HTERT RPE-1 (cell line): ENCODE data around the gene AFF2.

ENCODE experiments used
- in situ Hi-C: fragments of 300-500 bp; cut with MboI; formaldehyde crosslinking; loops from 4 replicates; pipeline ENCODE4 v1.14.3; 2020; ENCODE audit warnings: low sequenced_read_pairs

The AFF2 gene

DNA sequence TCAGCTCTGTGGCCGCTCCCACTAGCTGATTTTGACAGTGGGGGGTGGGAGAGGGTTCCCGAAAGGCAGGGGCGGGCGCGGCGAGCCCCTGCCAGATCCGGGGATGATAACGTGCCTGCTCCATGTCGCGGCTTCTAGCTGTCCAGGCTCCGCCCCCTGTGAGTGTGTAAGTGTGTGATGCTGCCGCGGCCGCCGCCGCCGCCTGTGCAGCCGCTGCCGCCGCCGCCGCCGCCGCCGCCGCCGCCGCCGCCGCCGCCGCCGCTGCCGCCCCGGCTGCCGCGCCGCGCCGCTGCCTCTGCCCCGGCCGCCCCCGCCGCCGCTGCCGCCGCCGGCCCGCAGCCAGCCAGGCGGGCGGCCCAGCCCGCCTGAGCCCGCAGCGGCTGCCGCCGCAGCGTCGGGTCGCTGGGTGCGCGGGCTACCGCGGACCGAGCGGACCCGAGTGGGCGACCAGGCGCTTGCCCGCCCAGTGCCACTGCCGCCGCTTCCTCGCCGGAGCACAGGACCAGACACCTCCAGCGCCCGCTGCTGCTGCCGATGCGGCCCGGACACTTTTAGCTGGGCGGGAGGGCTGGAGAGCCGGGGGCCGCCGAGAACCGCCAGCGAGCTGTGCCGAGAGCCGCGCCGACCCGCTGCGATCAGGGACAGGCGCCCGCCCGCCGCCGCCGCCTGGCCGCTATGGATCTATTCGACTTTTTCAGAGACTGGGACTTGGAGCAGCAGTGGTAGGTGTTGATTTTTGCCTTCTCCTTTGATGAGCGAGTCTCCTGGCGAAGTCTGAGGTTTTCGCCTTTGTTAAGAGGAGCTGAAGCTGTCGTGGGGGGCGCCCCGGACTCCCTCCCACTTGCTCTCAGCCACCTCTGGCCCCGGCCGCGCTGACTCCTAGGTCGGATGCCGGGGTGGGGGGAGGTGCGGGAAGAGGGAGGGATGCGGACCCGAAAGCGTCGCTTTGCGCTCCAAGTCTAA, at the start of gene AFF2:
Gene AFF2 (plus strand): TSS at position 195 of the 963 bp plus-strand sequence. CDS start 481 bp downstream, at position 676.
- in situ Hi-C loops, result no loop called here

GRCh38 chrX:148457279-148457678, 43.1 kb upstream of the AFF2 start:
- in situ Hi-C loops, result no loop called here

- in situ Hi-C loops, result no loop called here
Observed at GRCh38 chrX:148459343-148459742, 41.1 kb upstream of the AFF2 start.

- in situ Hi-C loops, result no loop called here
Observed at GRCh38 chrX:148466292-148466691, 34.1 kb upstream of the AFF2 start.

DNA sequence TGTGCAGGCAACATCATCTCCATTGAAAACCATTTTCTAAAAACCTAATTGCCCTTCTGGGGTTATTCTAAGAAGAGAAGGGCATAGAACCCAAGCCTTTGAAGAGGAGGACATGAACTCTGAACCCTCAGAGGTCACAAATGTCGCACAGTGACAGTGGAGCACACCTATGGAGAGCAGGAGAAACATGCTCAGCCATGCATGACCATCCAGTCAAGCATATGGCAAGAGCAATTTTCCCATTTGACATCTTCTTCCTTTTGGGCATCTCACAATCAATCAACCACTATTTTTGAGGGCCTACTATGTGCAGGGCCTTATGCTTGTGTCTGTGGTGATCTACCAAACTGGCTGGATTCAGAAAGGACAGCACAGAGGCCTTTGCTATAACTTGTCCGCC, 30.1 kb upstream of the AFF2 start:
- in situ Hi-C loops, result no loop called here

DNA sequence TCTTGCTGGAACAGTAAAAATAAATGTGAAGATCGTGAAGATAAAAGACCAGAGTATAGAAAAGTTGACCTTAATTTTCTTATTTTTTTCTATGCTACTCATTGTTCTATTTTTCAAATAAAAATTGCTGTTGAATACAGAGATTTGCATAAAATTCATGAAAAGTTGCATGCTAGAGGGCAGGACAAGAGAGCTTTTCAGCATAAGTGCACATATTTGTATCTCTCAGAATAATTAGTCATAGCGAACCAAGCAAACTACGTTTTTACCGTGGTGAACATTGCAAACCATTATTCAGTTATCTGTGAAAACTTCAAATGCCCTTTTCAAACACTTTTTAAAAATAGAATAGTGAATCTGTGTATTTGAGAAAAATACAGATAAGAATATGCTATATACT, 26.4 kb upstream of the AFF2 start:
- in situ Hi-C loops, result no loop called here

DNA sequence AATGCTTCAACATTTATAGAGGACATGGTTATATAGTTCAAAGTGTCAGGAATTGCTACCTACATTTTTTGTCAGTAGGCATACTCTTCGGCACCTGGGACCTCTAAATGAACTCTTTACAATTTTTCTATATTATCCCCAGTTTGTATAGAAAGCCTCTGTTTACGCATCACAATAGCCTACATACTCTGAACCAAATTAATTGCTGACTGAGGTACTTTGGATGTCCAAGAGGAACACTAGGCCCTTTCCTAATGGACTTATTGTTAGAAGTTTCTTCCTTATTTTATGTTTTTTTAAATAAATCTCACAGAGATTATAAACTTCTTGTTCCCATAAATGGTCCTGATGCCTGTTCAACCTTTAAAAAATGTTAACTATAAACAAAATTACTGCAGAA, 8.4 kb upstream of the AFF2 start:
- in situ Hi-C loops, result no loop called here

DNA sequence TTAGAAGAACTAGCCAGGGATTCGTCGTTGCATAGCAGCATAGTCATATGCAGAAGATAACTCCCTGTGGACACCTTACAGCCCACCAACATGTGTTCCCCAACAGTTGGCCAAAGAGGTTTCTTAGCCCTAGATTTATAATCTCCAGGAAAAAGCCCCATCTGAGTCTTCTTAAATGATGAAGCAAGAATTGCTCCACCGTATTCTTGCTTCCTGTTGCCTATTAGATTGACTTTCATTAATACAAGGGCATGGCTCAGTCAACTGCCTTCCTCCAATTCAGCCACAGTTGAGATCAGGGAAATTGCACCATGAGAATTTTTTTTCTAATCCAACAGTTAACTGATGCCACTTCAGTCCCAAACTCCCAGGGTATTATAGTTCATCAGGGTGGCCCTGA, 5.2 kb upstream of the AFF2 start:
- in situ Hi-C loops, result no loop called here

- in situ Hi-C loops, result no loop called here
Observed at GRCh38 chrX:148498067-148498466, 2.4 kb upstream of the AFF2 start.

DNA sequence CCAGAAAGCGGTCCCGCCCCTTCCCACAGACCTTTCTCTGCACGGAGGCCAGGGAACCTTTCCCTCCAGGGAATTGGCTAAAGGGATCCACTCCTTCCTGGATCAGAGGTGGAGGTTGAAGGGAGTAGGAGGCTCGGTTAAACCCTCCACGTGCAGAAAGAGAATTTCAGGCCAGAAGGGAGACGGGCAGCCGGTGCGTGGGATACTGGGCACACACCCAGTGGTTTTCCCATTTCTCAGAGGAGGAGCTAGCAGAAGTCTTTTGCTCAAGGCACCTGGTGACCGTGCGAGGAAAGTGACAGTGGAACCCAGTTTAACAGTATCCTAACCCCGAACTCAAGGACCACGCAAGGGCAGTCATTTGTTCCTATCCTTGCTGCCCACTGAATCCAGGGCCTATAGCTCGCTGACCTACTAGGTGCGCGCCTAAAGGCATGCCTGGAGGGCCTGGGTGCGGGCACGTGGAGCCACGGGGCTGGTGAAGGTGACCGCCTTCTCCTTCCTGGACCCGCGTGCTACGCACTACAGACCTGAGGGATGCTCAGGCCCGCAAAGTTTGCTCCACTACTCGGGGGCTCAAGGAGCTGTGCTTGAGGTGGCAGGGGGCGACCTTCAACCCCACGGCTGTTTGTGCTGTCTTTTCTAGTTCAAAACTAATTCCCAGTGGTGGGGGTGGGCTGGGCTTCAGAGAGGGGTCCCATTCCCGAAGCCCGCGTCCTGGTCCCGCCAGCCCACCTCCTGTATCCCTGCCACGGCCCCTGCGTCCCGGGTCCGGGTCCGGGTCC, 587 bp upstream of the AFF2 start:
- in situ Hi-C loops, result no loop called here

GRCh38 chrX:148501386-148502066, 1.1 kb downstream of the AFF2 start:
- in situ Hi-C loops, result no loop called here

DNA sequence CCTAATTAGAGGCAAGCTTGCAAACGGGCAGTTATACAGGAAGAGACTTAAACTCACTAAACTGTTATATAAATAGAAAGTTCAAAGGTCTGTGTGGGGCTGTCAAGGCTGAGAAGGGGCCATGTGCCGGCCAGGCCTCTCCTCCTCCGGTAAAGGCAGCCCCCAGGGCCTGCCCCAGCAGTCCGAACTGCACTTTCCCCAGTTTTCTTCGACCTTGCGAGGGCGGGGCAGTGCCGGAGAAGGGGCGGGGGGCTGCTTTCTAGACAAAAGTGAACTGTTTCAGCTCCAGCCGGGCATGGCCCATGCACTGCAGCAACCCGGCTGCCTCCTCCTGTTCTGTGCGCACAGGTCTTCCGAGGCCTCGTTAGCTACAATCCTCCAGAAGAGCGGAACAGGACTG, 4.1 kb downstream of the AFF2 start:
- in situ Hi-C loops, result no loop called here

GRCh38 chrX:148507418-148507817, 7.0 kb downstream of the AFF2 start:
- in situ Hi-C loops, result no loop called here

- in situ Hi-C loops, result no loop called here
Observed at GRCh38 chrX:148512453-148512852, 12.0 kb downstream of the AFF2 start.

DNA sequence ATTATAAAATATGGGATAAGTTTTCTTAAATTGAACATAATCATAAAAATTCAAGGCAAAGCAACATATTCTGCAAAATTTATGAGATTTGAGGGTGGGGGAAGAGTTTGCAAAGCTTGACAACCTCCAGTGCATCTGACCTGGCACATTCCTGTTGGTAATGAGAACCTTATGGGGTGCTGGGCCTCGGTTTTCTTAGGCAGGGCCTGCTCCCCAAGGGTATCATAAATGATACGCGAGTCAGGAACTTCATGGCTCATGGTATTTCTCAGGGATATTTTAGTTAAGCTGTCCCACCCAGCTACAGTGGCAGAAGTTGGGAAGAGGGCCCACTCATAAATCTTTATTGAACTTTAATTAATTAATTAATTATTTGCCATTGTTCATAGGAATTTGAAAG, 13.2 kb downstream of the AFF2 start:
- in situ Hi-C loops, result no loop called here

DNA sequence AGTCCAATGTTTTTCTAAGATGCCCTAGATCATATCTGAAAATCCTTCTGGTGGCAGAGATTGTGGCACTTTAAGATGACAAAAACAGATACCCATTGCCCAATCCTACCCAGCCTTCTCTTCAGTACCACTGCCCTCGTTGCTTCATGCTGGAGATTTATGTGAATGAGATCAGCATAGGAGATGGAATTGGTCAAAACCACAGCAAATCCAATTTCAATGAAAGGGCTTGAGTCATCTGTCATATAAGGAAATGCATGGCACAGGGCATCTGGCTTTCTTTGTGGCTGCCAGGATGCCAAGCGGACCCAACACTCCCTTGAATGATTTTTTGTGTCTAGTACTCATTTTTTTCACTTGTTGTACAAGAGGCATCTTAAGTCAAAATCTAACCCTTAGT, 16.8 kb downstream of the AFF2 start:
- in situ Hi-C loops, result no loop called here

- in situ Hi-C loops, result no loop called here
Observed at GRCh38 chrX:148522006-148522405, 21.6 kb downstream of the AFF2 start.

- in situ Hi-C loops, result no loop called here
Observed at GRCh38 chrX:148523303-148524080, 23.1 kb downstream of the AFF2 start.

- in situ Hi-C loops, result no loop called here
Observed at GRCh38 chrX:148530464-148531077, 30.2 kb downstream of the AFF2 start.

- in situ Hi-C loops, result no loop called here
Observed at GRCh38 chrX:148534291-148534690, 33.9 kb downstream of the AFF2 start.
